MM.1S (cell line): ENCODE data around the gene CIZ1.

Source experiments
- DNase-seq: peaks from one replicate; pipeline ENCODE4 v3.0.0-alpha.2; 2015
- H2AFZ ChIP-seq: fragments of 300-600 bp; sonication (generic); 2 replicates; pipeline ENCODE4 v1.6.0; 2016; ENCODE audit warnings: antibody characterized with exemption, low read length
- H3F3A ChIP-seq: fragments of 300-600 bp; sonication (generic); 2 replicates; pipeline ENCODE4 v1.6.1; 2016; ENCODE audit warnings: mild to moderate bottlenecking, antibody characterized with exemption, low read length, moderate library complexity, mixed read lengths; ENCODE audit not compliant: insufficient read depth
- H3K27ac ChIP-seq: fragments of 300-600 bp; sonication (generic); 2 replicates; pipeline ENCODE4 v1.5.1; 2016; ENCODE audit warnings: mild to moderate bottlenecking, low read length
- H3K27me3 ChIP-seq: fragments of 300-600 bp; sonication (generic); replicated peaks from 2 replicates; pipeline ENCODE4 v1.6.0; 2016; ENCODE audit warnings: low read length; ENCODE audit not compliant: insufficient read depth
- H3K36me3 ChIP-seq: fragments of 300-600 bp; sonication (generic); replicated peaks from 2 replicates; pipeline ENCODE4 v1.6.1; 2016; ENCODE audit warnings: mild to moderate bottlenecking, low read length, mixed read lengths; ENCODE audit not compliant: insufficient read depth
- H3K4me1 ChIP-seq: fragments of 300-600 bp; sonication (generic); 2 replicates; pipeline ENCODE4 v1.6.1; 2016; ENCODE audit warnings: low read length, mixed read lengths
- H3K4me2 ChIP-seq: fragments of 300-600 bp; sonication (generic); 2 replicates; pipeline ENCODE4 v1.6.0; 2016; ENCODE audit warnings: low read depth, low read length
- H3K4me3 ChIP-seq: fragments of 300-600 bp; sonication (generic); 2 replicates; pipeline ENCODE4 v1.5.1; 2016; ENCODE audit warnings: low read length, mixed read lengths
- H3K79me2 ChIP-seq: fragments of 300-600 bp; sonication (generic); 2 replicates; pipeline ENCODE4 v1.6.1; 2016; ENCODE audit warnings: mixed run types, low read length, mixed read lengths
- H3K9ac ChIP-seq: fragments of 300-600 bp; sonication (generic); 2 replicates; pipeline ENCODE4 v1.6.1; 2016; ENCODE audit warnings: low read length, mixed read lengths
- H3K9me2 ChIP-seq: fragments of 300-600 bp; sonication (generic); replicated peaks from 2 replicates; pipeline ENCODE4 v1.6.1; 2016; ENCODE audit warnings: mild to moderate bottlenecking, low read length, mixed read lengths; ENCODE audit not compliant: insufficient read depth
- H3K9me3 ChIP-seq: fragments of 300-600 bp; sonication (generic); replicated peaks from 2 replicates; pipeline ENCODE4 v1.6.1; 2016; ENCODE audit warnings: mild to moderate bottlenecking, low read length, mixed read lengths; ENCODE audit not compliant: insufficient read depth
- H4K20me1 ChIP-seq: fragments of 300-600 bp; sonication (generic); 2 replicates; pipeline ENCODE4 v1.6.1; 2016; ENCODE audit warnings: mild to moderate bottlenecking, low read length, moderate library complexity, mixed read lengths; ENCODE audit not compliant: insufficient read depth
- CTCF ChIP-seq: fragments of 300-600 bp; sonication (generic); IDR thresholded peaks from 2 replicates; pipeline ENCODE4 v1.5.1; 2016; ENCODE audit warnings: antibody characterized with exemption, low read length, mixed read lengths
- EZH2 ChIP-seq: fragments of 300-600 bp; sonication (generic); optimal IDR thresholded peaks from 2 replicates; pipeline ENCODE3; 2017; ENCODE audit warnings: low read depth, mild to moderate bottlenecking, antibody characterized with exemption, low read length, mixed read lengths
- EZH2phosphoT487 ChIP-seq: fragments of 300-600 bp; sonication (generic); IDR thresholded peaks from 2 replicates; pipeline ENCODE4 v1.6.1; 2018; ENCODE audit warnings: antibody characterized with exemption, low read length

The CIZ1 gene

DNA sequence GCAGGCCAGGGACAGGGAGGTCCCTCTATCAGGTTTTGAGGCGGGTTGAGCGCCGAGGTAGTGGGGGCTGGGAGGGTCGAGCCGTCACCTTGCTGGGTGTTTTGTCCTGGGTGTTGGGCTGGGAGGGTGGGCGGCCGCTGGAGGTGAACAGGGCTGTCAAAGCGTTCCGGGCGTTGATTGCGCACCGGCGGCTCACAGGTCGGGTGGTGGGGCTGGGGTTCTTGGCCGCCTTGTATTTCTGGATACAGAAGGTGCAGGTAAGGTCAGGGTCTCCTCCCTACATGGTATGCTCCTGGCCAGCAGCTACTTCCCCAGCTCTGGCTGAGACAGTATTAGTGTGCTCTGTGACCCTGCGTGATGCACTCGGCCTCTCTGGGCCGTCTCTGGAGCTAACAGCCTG, 25.2 kb downstream of the CIZ1 start:
- Histone ChIP-seq H3K79me2 (no peaks in the 10 kb centered on the region), H3K9me3 (no peaks in the 10 kb centered on the region), H3K4me1 (0 out of 2 replicates have a peak, but pooled peaks cover under 1% of the 10 kb centered on the region), H3K27me3 (no peaks in the 10 kb centered on the region), H3K4me2 (no peak overlapping the region), H3K9ac (no peak overlapping the region), H2AFZ (no peak overlapping the region), H3F3A (no peaks in the 10 kb centered on the region), H4K20me1 (no peaks in the 10 kb centered on the region), H3K36me3 (no peaks in the 10 kb centered on the region), H3K27ac (no peak overlapping the region), H3K4me3 (no peak overlapping the region), H3K9me2 (no peaks in the 10 kb centered on the region)
- DNase-seq, result no peak
- TF ChIP-seq CTCF (no peak), EZH2phosphoT487 (no peak), EZH2 (no peak)

GRCh38 chr9:128164307-128164885, 27.0 kb downstream of the CIZ1 start:
- Histone ChIP-seq H3K4me1 (peaks cover 6% of the 10 kb centered on the region), H3K4me2 (no peak overlapping the region), H4K20me1 (no peaks in the 10 kb centered on the region), H3K9me2 (no peaks in the 10 kb centered on the region), H3F3A (no peaks in the 10 kb centered on the region; the same call in 1 of the 2 replicates), H3K27me3 (no peaks in the 10 kb centered on the region), H3K4me3 (no peak overlapping the region), H3K9ac (no peak overlapping the region), H3K9me3 (no peaks in the 10 kb centered on the region), H3K27ac (no peak overlapping the region), H2AFZ (no peak overlapping the region), H3K36me3 (no peaks in the 10 kb centered on the region), H3K79me2 (peaks cover 8% of the 10 kb centered on the region; the same call in 1 of the 2 replicates)
- DNase-seq, result no peak
- TF ChIP-seq EZH2phosphoT487, result no peak
- no peak for TF ChIP-seq CTCF
- no peak for TF ChIP-seq EZH2

GRCh38 chr9:128163523-128164306, 27.7 kb downstream of the CIZ1 start:
- TF ChIP-seq EZH2phosphoT487 (no peak), EZH2 (no peak), CTCF (no peak)
- H3K27me3 ChIP-seq, result no peaks in the 10 kb centered on the region
- no peak for DNase-seq
- H3K4me3 ChIP-seq, result no peak overlapping the region
- H3K36me3 ChIP-seq, result no peaks in the 10 kb centered on the region
- H3K27ac ChIP-seq, result no peak overlapping the region
- no peak overlapping the region for H3K4me2 ChIP-seq
- H4K20me1 ChIP-seq, result no peaks in the 10 kb centered on the region
- H3K79me2 ChIP-seq, result peaks cover 8% of the 10 kb centered on the region; the same call in 1 of the 2 replicates
- no peak overlapping the region for H3K9ac ChIP-seq
- peaks cover 8% of the 10 kb centered on the region for H3K4me1 ChIP-seq
- H2AFZ ChIP-seq, result no peak overlapping the region
- no peaks in the 10 kb centered on the region for H3K9me3 ChIP-seq
- no peaks in the 10 kb centered on the region for H3K9me2 ChIP-seq
- H3F3A ChIP-seq, result no peaks in the 10 kb centered on the region; the same call in 1 of the 2 replicates
